AG10803 (cell line): Measurements from ENCODE around the gene FAU.

Source experiments
- DNase-seq: peaks from one replicate; pipeline ENCODE4 v3.0.0; 2010; ENCODE audit warnings: low read depth
- H3K4me3 ChIP-seq: 2 replicates; pipeline ENCODE4 v1.5.1; 2011; ENCODE audit warnings: mild to moderate bottlenecking, low read length, control low read depth
- CTCF ChIP-seq: conservative IDR thresholded peaks from 2 replicates; pipeline ENCODE4 v1.5.1; 2011; ENCODE audit warnings: mild to moderate bottlenecking, low read length, control low read depth, inconsistent platforms

Gene FAU

GRCh38 chr11:65163684-65164083 lies 41.8 kb upstream of the FAU start:
- DNase-seq, result no peak
- TF ChIP-seq CTCF, result no peak
- no peak overlapping the region for H3K4me3 ChIP-seq

DNA sequence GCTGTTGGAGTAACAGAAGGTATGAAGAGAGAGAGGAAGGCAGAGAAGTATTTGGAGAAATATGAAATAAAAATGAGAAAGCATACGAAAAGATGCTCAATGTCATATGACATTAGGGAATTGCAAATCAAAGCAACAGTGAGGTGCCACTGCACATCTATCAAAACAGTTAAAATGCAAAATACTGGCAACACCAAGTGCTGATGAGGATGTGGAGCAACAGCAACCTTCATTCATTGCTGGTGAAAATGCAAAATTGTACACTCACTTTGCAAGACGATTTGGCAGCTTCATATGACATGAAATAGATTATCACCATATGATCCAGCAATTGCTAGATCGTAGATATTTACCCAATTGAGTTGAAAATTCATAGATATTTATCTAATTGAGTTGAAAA lies 38.7 kb upstream of the FAU start:
- TF ChIP-seq CTCF, result no peak
- no peak overlapping the region for H3K4me3 ChIP-seq
- DNase-seq, result no peak

DNA sequence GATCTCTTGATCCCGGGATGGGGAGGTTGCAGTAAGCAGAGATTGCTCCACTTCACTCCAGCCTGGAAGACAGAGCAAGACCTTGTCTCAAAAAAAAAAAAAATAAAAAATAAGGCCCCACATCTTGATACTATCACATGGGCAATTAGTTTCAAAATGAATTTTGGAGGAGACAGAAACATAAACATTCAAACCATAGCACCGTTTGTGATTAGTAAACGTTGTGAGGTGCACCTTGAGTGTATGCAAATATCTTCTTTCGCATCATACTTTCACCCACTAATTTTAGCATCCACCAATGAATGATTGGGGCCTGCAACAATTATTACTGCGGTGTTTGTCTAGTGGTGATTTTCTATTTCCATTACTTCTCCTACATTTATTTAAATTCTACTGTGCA lies 37.1 kb upstream of the FAU start:
- TF ChIP-seq CTCF, result no peak
- no peak for DNase-seq
- H3K4me3 ChIP-seq, result no peak overlapping the region

- no peak overlapping the region for H3K4me3 ChIP-seq
- TF ChIP-seq CTCF, result no peak
- DNase-seq, result no peak
These were observed 35.4 kb upstream of the FAU start for GRCh38 chr11:65157336-65157735.

DNA sequence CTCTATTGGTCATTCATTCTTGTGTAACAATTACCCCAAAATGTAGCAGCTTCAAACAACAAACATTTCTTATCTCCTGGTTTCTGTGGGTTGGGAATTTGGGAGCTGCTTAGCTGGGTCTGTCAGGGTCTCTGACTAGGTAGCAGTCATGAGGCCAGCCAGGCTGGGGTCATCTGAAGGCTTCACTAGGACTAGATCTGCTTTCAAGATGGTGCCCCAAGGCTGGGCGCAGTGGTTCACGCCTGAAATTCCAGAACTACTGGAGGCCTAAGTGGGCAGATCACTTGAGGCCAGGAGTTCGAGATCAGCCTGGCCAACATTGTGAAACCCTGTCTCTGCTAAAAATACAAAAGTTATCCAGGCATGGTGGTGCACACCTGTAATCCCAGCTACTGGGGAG lies 35.0 kb upstream of the FAU start:
- H3K4me3 ChIP-seq, result no peak overlapping the region
- no peak for TF ChIP-seq CTCF
- no peak for DNase-seq

- no peak overlapping the region for H3K4me3 ChIP-seq
- no peak for DNase-seq
- TF ChIP-seq CTCF, result no peak
These were observed 34.3 kb upstream of the FAU start for GRCh38 chr11:65156256-65156655.

GRCh38 chr11:65152122-65152521 lies 30.2 kb upstream of the FAU start:
- no peak overlapping the region for H3K4me3 ChIP-seq
- no peak for TF ChIP-seq CTCF
- DNase-seq, result no peak
